CMK (cell line): ENCODE measurements around the gene MPST.

Source experiments
- DNase-seq: peaks from one replicate; pipeline ENCODE4 v3.0.0-alpha.2; 2010; ENCODE audit warnings: low read depth

The MPST gene

DNA sequence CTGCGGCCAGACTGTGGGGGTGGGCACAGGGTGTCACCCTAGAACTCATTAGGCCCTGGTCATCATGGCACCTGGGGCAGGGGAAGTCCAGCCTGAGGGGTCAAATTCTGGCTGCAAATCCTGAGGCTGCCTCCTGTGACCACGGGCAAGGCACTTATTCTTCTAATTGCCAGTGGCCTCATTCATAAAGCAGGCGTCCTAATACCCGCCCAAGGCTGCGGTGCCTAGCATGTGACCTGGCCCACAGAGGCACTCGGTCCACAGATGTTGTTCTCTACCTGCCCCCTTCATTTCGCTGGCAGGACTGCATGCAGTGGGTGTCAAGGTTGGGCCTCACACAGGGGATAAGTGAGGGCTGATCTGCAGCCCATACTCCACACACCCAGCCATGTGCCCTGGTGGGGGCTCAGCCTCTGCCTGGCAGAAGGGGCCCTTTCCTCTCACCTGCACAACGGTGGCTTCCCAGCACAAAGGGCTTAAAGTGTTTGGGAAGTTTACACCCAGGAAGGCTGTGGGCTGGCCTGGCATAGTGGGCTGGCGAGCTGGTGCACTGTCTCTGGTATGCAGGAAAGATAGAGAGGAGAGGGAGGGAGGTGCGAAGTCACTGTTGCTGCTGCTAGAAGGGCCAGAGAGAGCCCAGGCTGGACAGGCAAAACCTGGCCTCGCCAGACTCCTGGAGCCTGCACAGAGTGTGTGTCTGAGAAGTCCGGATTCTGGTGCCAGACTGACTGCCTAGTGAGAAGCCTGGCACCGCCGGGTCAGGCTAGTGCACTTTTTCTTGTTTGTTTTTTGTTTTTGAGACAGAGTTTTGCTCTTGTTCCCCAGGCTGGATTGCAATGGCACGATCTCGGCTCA is 3.2 kb downstream of the MPST start:
- no peak for DNase-seq

DNA sequence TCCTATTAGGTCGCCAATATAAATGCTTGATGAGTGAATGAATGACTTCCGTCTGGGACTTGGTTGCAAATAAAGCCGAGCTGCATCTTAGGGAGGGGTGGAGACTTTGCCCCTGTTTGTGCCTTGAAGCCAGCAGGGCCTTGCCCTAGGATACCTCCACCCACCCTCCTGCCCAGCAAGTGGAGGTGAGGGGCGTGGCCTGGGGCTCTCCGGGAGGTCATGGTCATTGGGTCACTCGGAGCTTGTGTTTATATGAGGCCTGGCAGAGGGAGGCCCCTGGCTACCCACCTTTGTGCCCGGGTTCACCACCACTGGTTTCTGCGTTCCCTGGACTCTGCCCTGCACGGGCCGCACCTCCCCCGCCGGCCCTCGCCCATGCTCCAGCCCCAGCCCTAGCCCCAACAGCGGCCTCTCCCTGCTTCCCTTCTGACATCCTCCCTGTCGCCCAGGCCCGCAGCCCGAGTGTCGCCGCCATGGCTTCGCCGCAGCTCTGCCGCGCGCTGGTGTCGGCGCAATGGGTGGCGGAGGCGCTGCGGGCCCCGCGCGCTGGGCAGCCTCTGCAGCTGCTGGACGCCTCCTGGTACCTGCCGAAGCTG is 4.3 kb downstream of the MPST start:
- no peak for DNase-seq

DNA sequence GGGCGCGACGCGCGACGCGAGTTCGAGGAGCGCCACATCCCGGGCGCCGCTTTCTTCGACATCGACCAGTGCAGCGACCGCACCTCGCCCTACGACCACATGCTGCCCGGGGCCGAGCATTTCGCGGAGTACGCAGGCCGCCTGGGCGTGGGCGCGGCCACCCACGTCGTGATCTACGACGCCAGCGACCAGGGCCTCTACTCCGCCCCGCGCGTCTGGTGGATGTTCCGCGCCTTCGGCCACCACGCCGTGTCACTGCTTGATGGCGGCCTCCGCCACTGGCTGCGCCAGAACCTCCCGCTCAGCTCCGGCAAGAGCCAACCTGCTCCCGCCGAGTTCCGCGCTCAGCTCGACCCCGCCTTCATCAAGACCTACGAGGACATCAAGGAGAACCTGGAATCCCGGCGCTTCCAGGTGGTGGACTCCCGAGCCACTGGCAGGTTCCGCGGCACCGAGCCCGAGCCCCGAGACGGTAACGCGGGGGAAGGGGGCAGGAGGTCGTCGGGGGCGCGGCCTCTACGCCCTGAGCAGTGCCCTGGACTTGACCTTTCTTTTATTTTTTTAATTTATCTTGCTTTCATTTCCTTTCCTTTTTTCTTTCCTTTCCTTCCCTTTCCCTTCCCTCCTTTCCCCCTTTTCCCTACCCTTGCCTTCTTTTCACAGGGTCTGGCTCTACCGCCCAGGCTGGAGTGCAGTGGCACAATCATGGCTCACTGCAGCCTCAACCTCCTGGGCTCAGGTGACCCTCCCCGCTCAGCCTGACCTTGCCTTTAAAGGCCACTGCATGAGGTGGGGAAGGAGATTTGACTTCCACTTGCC is 5.0 kb downstream of the MPST start:
- DNase-seq: no peak

- no peak for DNase-seq
Measured at GRCh38 chr22:37025500-37026070, 6.0 kb downstream of the MPST start.

- no peak for DNase-seq
Measured at GRCh38 chr22:37026325-37026724, 6.8 kb downstream of the MPST start.

GRCh38 chr22:37027556-37027955 is 8.0 kb downstream of the MPST start:
- no peak for DNase-seq

- DNase-seq: no peak
Measured at GRCh38 chr22:37028692-37029674, 9.4 kb downstream of the MPST start.

DNA sequence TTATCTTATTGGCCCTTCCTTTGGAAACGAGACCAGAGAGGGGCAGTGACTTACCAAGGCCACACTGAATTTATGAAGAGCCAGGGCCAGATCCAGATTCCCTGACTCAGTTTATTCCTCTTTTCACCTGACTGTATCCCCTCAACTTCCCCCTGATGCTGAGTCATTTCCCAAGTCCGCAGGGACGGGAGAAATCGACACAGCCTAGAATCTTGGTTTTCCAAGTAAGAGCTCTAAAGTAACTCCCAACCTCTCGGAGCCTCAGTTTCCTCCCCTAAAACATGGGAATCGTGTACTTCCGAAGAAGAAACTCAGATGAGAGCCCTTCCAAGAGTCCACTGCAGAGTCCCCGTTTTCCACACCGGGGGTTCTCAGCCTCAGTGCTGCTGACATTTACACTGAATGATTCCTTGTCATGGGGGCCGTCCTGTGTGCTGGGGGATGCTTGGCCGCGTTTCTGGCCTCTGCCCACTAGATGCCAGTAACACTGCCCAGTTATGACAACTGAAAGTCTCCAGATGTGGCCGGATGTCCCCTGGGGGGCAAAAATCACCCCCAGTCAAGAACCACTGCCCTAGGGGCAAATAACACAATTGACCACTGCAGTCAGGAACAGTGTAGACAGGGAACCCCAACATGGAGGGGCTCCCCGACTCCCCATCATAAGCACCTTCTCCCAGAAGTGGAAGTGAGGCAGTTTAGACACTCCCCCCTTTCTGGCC is 11.2 kb downstream of the MPST start:
- DNase-seq: no peak

DNA sequence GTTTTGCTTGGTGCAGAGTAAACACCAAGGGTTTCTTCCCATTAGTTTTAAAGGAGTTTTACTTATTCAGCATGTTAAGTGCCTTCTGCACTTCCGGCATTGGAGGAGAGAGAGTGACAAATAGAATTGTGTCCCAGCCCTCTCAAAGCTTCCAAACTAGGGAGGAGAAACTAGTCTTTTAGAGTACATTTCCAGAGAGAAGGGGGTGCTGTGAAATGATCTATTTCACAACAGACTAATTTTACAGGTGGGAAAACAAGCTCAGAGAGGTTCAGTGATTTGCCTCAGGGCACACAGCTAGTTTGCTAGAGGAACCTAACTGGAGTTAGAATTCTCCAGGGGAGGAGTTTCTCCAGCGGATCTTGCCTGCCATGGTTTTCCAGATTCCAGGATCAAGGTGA is 12.6 kb downstream of the MPST start:
- no peak for DNase-seq

DNA sequence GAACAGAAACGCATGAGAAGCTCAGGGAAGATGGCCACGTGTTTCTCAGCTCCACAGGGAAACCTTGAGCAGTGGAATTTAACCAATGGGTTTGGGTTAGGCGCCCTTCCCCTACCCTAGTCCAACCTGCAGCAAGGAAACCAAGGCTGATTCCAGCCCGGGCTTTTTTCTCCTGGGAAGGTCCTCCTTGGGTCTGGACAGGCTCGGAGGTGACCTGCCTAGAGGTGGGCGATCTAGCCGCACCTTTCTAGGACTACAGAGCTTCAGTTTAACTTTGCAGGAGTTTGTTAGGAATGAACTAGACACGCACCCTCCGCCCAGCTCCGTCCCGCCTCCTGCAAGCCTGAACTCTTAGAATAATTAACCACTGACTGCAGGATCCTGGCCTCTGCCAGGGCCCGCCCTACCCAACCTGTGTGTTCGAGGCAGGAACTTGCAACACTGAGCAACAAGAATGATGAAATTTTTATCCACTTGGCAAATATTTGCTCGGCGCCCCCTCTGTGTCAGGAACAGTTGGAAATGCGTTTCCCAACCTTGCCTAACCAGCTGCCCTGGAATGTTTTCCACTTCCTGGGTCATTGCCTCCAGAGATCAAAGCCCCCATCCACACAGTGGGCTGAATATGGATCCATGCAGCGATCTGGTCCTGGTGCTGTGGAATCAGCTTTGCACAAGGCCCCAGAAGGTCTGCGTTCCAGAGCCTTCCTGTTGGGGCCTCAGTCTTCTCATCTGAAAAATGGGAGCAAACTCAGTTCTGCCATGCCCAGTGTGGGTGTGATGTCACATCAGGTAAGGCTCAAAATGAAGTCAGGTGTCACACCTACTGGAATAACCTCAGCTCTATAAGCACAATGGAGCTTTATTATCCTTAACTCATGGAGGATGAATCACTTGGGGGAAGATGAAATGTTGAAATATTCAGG is 13.3 kb downstream of the MPST start:
- no peak for DNase-seq

- DNase-seq: no peak
Measured at GRCh38 chr22:37033605-37034430, 14.3 kb downstream of the MPST start.

DNA sequence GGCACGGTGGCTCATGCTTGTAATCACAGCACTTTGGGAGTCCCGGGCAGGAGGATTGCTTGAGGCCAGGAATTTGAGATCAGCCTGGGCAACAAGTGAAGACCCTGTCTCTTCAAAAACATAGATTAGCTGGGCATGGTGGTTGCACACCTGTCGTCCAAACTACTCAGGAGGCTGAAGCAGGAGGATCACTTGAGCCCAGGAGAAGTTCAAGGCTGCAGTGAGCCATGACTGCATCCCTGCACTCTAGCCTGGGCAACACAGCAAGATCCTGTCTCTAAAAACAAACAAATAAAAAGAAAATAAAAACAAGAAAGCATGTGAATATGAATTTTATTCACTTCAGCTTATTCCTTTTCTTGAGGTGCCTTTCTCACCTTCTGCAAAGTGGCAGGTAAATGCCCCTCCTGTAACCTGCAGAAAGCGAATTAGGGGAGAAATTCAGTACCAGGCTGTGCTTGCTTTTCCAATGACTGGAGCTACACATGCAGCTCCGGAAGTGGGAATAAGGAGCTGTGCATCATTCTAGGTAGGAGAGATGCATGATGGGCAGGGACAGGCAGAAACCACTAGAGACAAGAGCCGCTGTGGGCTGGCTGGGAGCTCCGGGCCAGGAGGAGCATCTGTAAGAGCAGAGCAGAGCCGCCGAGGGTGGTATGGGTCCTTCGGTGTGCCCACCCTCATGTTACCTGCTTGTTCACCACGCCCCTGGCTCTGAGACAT is 17.3 kb downstream of the MPST start:
- no peak for DNase-seq

DNA sequence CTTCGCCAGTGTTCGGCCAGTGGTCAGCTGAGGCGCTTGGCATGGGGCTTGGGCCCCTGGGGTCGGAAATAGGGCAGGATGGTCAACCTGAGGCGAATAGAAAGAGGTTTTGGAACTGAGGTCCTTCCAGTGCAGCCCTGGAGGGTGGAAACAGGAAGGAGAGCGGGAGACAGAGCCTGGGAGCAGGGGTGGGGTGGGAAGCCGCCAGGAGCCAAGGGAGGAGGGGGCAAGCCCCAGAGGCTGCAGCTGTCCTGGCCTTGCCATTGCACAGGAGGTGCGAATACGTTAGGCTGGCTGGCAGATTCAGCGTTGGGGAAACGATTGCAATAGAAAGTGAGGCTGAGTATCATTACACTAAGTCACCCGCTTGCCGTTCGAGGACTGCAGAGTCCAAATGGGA is 18.1 kb downstream of the MPST start:
- no peak for DNase-seq

DNA sequence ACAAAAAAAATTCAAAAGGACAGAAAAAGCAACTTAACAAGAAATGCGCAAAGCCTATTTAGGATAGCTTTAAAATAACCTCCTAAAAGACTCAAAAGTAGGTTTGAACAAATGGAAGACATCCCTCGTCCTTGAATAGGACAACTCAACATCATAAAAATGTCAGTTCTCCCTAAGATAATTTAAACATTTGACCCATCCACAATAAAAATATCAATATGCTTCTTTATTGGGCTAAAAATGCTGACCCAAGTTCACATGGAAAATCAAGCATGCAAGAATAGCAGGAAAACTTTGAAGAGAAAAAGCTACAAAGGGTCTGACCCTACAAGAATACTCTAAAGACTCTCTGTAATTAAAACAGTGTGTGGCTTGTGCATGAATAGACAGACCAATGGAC is 19.9 kb downstream of the MPST start:
- DNase-seq: no peak

DNA sequence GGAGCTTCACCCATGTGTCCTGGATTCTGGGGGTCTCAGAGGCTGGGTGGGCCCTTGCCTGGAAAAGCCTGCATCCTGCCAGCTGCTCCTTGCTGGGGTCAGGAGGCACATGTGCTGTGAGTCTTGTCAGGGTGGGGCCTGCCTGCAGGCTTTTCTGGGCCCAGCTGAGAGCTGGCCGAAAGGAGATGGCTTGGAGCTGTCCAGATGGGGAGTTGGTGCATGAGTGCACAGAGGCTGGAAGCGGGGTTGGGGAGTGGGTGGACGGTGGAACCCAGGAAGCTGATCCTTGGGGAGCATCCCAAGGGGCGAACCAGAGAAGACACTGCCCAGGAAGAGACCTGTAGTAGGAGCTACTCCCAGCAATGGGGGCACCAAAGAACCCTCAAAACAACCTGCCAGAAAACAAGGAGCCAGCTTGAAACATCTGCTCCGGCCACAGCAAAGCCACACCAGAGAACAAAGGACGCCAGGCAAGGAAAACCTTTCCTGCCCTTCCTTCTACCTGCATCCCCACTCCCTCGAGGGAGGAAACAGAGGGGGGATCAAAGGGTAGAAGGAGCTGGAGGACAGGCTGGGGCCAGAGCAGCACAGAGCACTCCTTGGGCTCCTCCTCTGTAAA is 23.8 kb downstream of the MPST start:
- DNase-seq: no peak

GRCh38 chr22:37043828-37044538 is 24.4 kb downstream of the MPST start:
- DNase-seq: no peak
